Gastroesophageal sphincter (tissue), 4 donors: Measurements from ENCODE around the gene GNB5. TPM values are rescaled to one million over a fixed set of nuclear protein-coding genes. Genes with fewer than 3 reads are reported as not detected.

Source experiments
- ATAC-seq: fragments of 150-250 bp; one replicate; pipeline ENCODE4 v1.9.1; 2016; ENCODE audit warnings: mild to moderate bottlenecking, moderate library complexity
- H3K27ac ChIP-seq, 4 donors: fragments of 200-600 bp; sonication (generic) in 3 of 4; 1 replicate in 3 of 4; 2 replicates in 1 of 4; pipeline ENCODE4 v1.5.1; 2016 to 2019
- H3K27me3 ChIP-seq: fragments of 200-600 bp; sonication (generic); one replicate; pipeline ENCODE4 v1.5.1; 2019
- H3K36me3 ChIP-seq, 2 donors: fragments of 200-600 bp; sonication (generic); one replicate each; pipeline ENCODE4 v1.5.1; 2019; ENCODE audit warnings: control low read depth in 1 of 2
- H3K4me1 ChIP-seq, 3 donors: fragments of 200-600 bp; sonication (generic); 1 replicate in 2 of 3; 2 replicates in 1 of 3; pipeline ENCODE4 v1.5.1; 2016 to 2019; ENCODE audit warnings: control low read depth in 2 of 3
- H3K4me3 ChIP-seq, 2 donors: fragments of 200-600 bp; sonication (generic); one replicate each; pipeline ENCODE4 v1.5.1; 2019; ENCODE audit warnings: mild to moderate bottlenecking in 1 of 2, moderate library complexity in 1 of 2
- H3K9me3 ChIP-seq, 3 donors: fragments of 200-600 bp; sonication (generic); one replicate each; pipeline ENCODE4 v1.5.1; 2017 to 2019; ENCODE audit warnings: control low read depth in 2 of 3
- CTCF ChIP-seq, 4 experiments: fragments of 200-600 bp in 2 of 4; fragments of 450-650 bp in 2 of 4; sonication (generic) in 1 of 4; IDR thresholded peaks; one replicate each; pipeline ENCODE4 v1.5.1; 2017 to 2019; ENCODE audit warnings: antibody characterized with exemption in 4 of 4, mild to moderate bottlenecking in 2 of 4, moderate library complexity in 2 of 4
- EP300 ChIP-seq: sonication (generic); formaldehyde crosslinking; IDR thresholded peaks from one replicate; pipeline ENCODE4 v1.6.1; 2017; ENCODE audit warnings: antibody characterized with exemption, mild to moderate bottlenecking
- POLR2A ChIP-seq, 2 donors: fragments of 450-650 bp; IDR thresholded peaks; one replicate each; pipeline ENCODE4 v1.6.1; 2017; ENCODE audit warnings: antibody characterized with exemption in 2 of 2, mild to moderate bottlenecking in 2 of 2, moderate library complexity in 1 of 2
- POLR2AphosphoS5 ChIP-seq: sonication (generic); formaldehyde crosslinking; IDR thresholded peaks from one replicate; pipeline ENCODE4 v1.6.1; 2017; ENCODE audit warnings: antibody characterized with exemption
- WGBS, 2 donors: methylation state at CpG; one replicate each; pipeline ENCODE4 v1.1.5; 2018; ENCODE audit warnings: low coverage in 1 of 2; 5-methylcytosine and 5-hydroxymethylcytosine counted together
- total RNA-seq, 4 donors: library from RNA; depleted of rRNA; stranded (reverse); fragments of >200 nt; gene quantifications; one replicate each; pipeline ENCODE4 v1.1.0, GENCODE V29; 2016

Gene GNB5
- total RNA-seq, 4 donors from 2014 or later, result 37.8 to 57.3 (median 47.9) TPM

- H3K27me3 ChIP-seq, result no peaks in the 10 kb centered on the region
- no peak overlapping the region for H3K27ac ChIP-seq
- ATAC-seq, result no peak
- H3K4me3 ChIP-seq, result no peak overlapping the region
- H3K4me1 ChIP-seq, result no peaks in the 10 kb centered on the region
- 79% methylated on average over 2 of the region's 2 CpGs; no CpG with 5 or more reads in 1 of the 2 donors for WGBS, 2 donors
- TF ChIP-seq POLR2AphosphoS5, result no peak
- no peak for TF ChIP-seq EP300
- TF ChIP-seq POLR2A (IDR thresholded peaks at IDR 0.05), result no peak
- no peak for TF ChIP-seq CTCF (IDR thresholded peaks at IDR 0.05)
- peaks cover 0 to 37% of the 10 kb centered on the region in 2 donors for H3K36me3 ChIP-seq
- H3K9me3 ChIP-seq, result no peaks in the 10 kb centered on the region
These were observed 70.7 kb downstream of the GNB5 start for GRCh38 chr15:52120488-52120887.

GRCh38 chr15:52118969-52119749, 72.0 kb downstream of the GNB5 start:
- ATAC-seq, result no peak
- peaks cover 0 to 24% of the 10 kb centered on the region in 2 donors for H3K36me3 ChIP-seq
- no peak overlapping the region for H3K27ac ChIP-seq
- H3K9me3 ChIP-seq, result no peaks in the 10 kb centered on the region
- 73 to 75% methylated on average over 1 to 2 of the region's 3 CpGs for WGBS, 2 donors
- H3K4me1 ChIP-seq, result no peaks in the 10 kb centered on the region
- TF ChIP-seq EP300, result no peak
- peaks cover 4% of the 10 kb centered on the region for H3K27me3 ChIP-seq
- H3K4me3 ChIP-seq, result no peak overlapping the region

GRCh38 chr15:52117549-52117948, 73.6 kb downstream of the GNB5 start:
- WGBS, 2 donors, result 83 to 89% methylated on average over 7 of the region's 9 CpGs
- no peak for TF ChIP-seq CTCF (IDR thresholded peaks at IDR 0.05)
- no peak for TF ChIP-seq POLR2A (IDR thresholded peaks at IDR 0.05)
- TF ChIP-seq POLR2AphosphoS5, result no peak
- H3K9me3 ChIP-seq, result no peaks in the 10 kb centered on the region
- peaks cover 0 to 15% of the 10 kb centered on the region in 2 donors for H3K36me3 ChIP-seq
- no peak overlapping the region for H3K4me3 ChIP-seq
- peaks cover 20% of the 10 kb centered on the region for H3K27me3 ChIP-seq
- H3K27ac ChIP-seq, result no peak overlapping the region
- peaks cover 0 to 2% (median 1%) of the 10 kb centered on the region in 3 donors for H3K4me1 ChIP-seq
- no peak for ATAC-seq

GRCh38 chr15:52115598-52116427, 75.4 kb downstream of the GNB5 start:
- TF ChIP-seq POLR2AphosphoS5 (no peak), POLR2A (IDR thresholded peaks at IDR 0.05) (no peak), EP300 (no peak), CTCF (IDR thresholded peaks at IDR 0.05) (no peak)
- Histone ChIP-seq H3K9me3 (no peaks in the 10 kb centered on the region), H3K4me1 (peaks cover 0 to 11% (median 10%) of the 10 kb centered on the region in 3 donors), H3K27ac (no peak overlapping the region), H3K36me3 (no peaks in the 10 kb centered on the region), H3K4me3 (no peak overlapping the region), H3K27me3 (peaks cover 38% of the 10 kb centered on the region)
- WGBS, 2 donors, result 66 to 68% methylated on average over 8 to 9 of the region's 9 CpGs
- ATAC-seq, result no peak

- TF ChIP-seq CTCF (IDR thresholded peaks at IDR 0.05) (no peak), EP300 (no peak), POLR2AphosphoS5 (no peak), POLR2A (IDR thresholded peaks at IDR 0.05) (no peak)
- peaks cover 51% of the 10 kb centered on the region for H3K27me3 ChIP-seq
- 55 to 73% methylated on average over 4 to 5 of the region's 5 CpGs for WGBS, 2 donors
- no peak for ATAC-seq
- H3K36me3 ChIP-seq, result no peaks in the 10 kb centered on the region
- no peaks in the 10 kb centered on the region for H3K9me3 ChIP-seq
- H3K4me3 ChIP-seq, result no peak overlapping the region
- no peak overlapping the region for H3K27ac ChIP-seq
- peaks cover 0 to 11% (median 10%) of the 10 kb centered on the region in 3 donors for H3K4me1 ChIP-seq
These were observed 76.7 kb downstream of the GNB5 start for GRCh38 chr15:52114261-52115055.
